Measurements from ENCODE around the gene FAM98B. TPM values are rescaled to one million over a fixed set of nuclear protein-coding genes. Genes with fewer than 3 reads are reported as not detected.

FAM98B gene
- total and polyA plus RNA-seq, 2 of the 13 experiments (the other 11 are each of a cell fraction or from before 2014, with no cell fraction given): 3.7 to 4.7 TPM

- ATAC-seq: no peak
- Histone ChIP-seq H3K4me3 (replicated peaks in 1 of 3; ENCODE audit: insufficient read depth in 1 of 3, low read depth in 2 of 3, low read length in 3 of 3) (no peak overlapping the region), H4K20me1 (ENCODE audit: insufficient read depth, low read length) (no peaks in the 10 kb centered on the region), H3K27me3 (ENCODE audit: control insufficient read depth in 1 of 2, insufficient read depth in 2 of 2, low read length in 2 of 2) (no peaks in the 10 kb centered on the region), H3K4me2 (ENCODE audit: low read depth, low read length) (no peak overlapping the region), H3K27ac (ENCODE audit: extremely low read length, insufficient read depth, low read length) (no peak overlapping the region), H3K36me3 (replicated peaks in 1 of 2; ENCODE audit: control insufficient read depth in 1 of 2, insufficient read depth in 2 of 2, low read length in 2 of 2) (no peaks in the 10 kb centered on the region), H2AFZ (ENCODE audit: low read length) (no peak overlapping the region), H3K4me1 (ENCODE audit: insufficient read depth, low read length) (no peaks in the 10 kb centered on the region), H3K79me2 (ENCODE audit: insufficient read depth, low read length) (no peaks in the 10 kb centered on the region), H3K9ac (ENCODE audit: insufficient read depth, low read depth, low read length) (no peak overlapping the region), H3K9me3 (ENCODE audit: low read length) (no peaks in the 10 kb centered on the region)
- no peak for FAIRE-seq
- 92% methylated on average over 3 of the region's 3 CpGs for WGBS (ENCODE audit: low lambda C conversion rate)
- intact Hi-C loops (cut with micrococcal nuclease; ENCODE audit: unreplicated experiment): no loop called here
- in situ Hi-C loops (cut with HindIII; ENCODE audit: extremely low pct_ligation_motif_present, low pct_unique_long_range_greater_than_20kb): no loop called here
- ChIA-PET POLR2A (no interaction called here), CTCF (ENCODE audit: low intra/inter-chr PET ratio, low total read pairs) (no interaction called here)
- no peak for DNase-seq (ENCODE audit: low spot score)
- no TSS peak for BruUV-seq (replicated peaks)
- TF ChIP-seq TEAD2 (CRISPR knock-in tag; IDR thresholded peaks at IDR 0.05) (no peak), ZNF180 (CRISPR knock-in tag; IDR thresholded peaks at IDR 0.05; ENCODE audit: borderline replicate concordance, low read depth) (no peak), ZNF512B (CRISPR knock-in tag; IDR thresholded peaks at IDR 0.05; ENCODE audit: borderline replicate concordance) (no peak), PRPF4 (IDR thresholded peaks at IDR 0.05; ENCODE audit: low read depth, low read length, poor library complexity, severe bottlenecking) (no peak), RFX1 (IDR thresholded peaks at IDR 0.05) (no peak), ZNF343 (CRISPR knock-in tag; IDR thresholded peaks at IDR 0.05) (no peak), ZNF670 (CRISPR knock-in tag; IDR thresholded peaks at IDR 0.05; ENCODE audit: borderline replicate concordance) (no peak), AFF4 (CRISPR knock-in tag; IDR thresholded peaks at IDR 0.05) (no peak), ZHX2 (IDR thresholded peaks at IDR 0.05; ENCODE audit: low read depth) (no peak), ZHX2 (CRISPR knock-in tag; IDR thresholded peaks at IDR 0.05; ENCODE audit: borderline replicate concordance) (no peak), ZNF274 (CRISPR knock-in tag; IDR thresholded peaks at IDR 0.05) (no peak), ETV6 (CRISPR knock-in tag; conservative IDR thresholded peaks at IDR 0.05) (no peak)
Measured at GRCh38 chr15:38490242-38490922, 36.5 kb downstream of the FAM98B start.
